Measurements from ENCODE around the gene CAPN9. TPM values are rescaled to one million over a fixed set of nuclear protein-coding genes. Genes with fewer than 3 reads are reported as not detected.
A peak's percentile ranks its signal among the peaks of the same experiment; 100 is the strongest.

The CAPN9 gene
- total RNA-seq, 2 donors from 2014 or later, result 46.3 to 53.6 TPM

GRCh38 chr1:230737622-230738262 lies 9.4 kb upstream of the CAPN9 start:
- ATAC-seq (no peak), DNase-seq (no peak)
- intact Hi-C loops (cut with DNase I, micrococcal nuclease), result no loop called here

- ATAC-seq (no peak), DNase-seq (no peak)
- intact Hi-C loops (cut with DNase I, micrococcal nuclease), result no loop called here
These were observed 7.5 kb upstream of the CAPN9 start for GRCh38 chr1:230739564-230740290.

GRCh38 chr1:230743899-230744298 lies 3.3 kb upstream of the CAPN9 start:
- DNase-seq (no peak), ATAC-seq (no peak)
- intact Hi-C loops (cut with DNase I, micrococcal nuclease), result no loop called here

- DNase-seq (no peak), ATAC-seq (no peak)
- intact Hi-C loops (cut with DNase I, micrococcal nuclease), result no loop called here
These were observed 2.8 kb upstream of the CAPN9 start for GRCh38 chr1:230744382-230744781.

- DNase-seq (no peak), ATAC-seq (no peak)
- intact Hi-C loops (cut with DNase I, micrococcal nuclease), result no loop called here
These were observed 2.1 kb upstream of the CAPN9 start for GRCh38 chr1:230745071-230745470.

GRCh38 chr1:230746617-230747016 lies 571 bp upstream of the CAPN9 start:
- DNase-seq (no peak), ATAC-seq (peak; percentile 21)
- intact Hi-C loops (cut with DNase I, micrococcal nuclease), result no loop called here

GRCh38 chr1:230747890-230748800 lies 957 bp downstream of the CAPN9 start:
- intact Hi-C loops (cut with DNase I, micrococcal nuclease), result no loop called here
- ATAC-seq (peak; percentile 23), DNase-seq (peak; percentile 48 to 65)

- intact Hi-C loops (cut with DNase I, micrococcal nuclease), result no loop called here
- ATAC-seq, result no peak
- DNase-seq, result no peak
These were observed 2.0 kb downstream of the CAPN9 start for GRCh38 chr1:230749150-230749549.

- intact Hi-C loops (cut with DNase I, micrococcal nuclease), result loop anchor here in 1 of 2 donors (10.0 kb wide), 1 partner anchor 105 kb away; the partner anchor contains the start of gene COG2
- no peak for ATAC-seq
- DNase-seq, result no peak
These were observed 2.4 kb downstream of the CAPN9 start for GRCh38 chr1:230749635-230750034.

- ATAC-seq (peak; percentile 32), DNase-seq (peak; percentile 34 to 75)
- intact Hi-C loops (cut with DNase I, micrococcal nuclease), result loop anchor here in 1 of 2 donors (10.0 kb wide), 1 partner anchor 106 kb away; the partner anchor contains the start of gene COG2
These were observed 3.4 kb downstream of the CAPN9 start for GRCh38 chr1:230750576-230750975.

GRCh38 chr1:230750986-230751625 lies 3.9 kb downstream of the CAPN9 start:
- intact Hi-C loops (cut with DNase I, micrococcal nuclease), result loop anchor here in 1 of 2 donors (10.0 kb wide), 1 partner anchor 106 kb away; the partner anchor contains the start of gene COG2
- ATAC-seq, result no peak
- DNase-seq, result peak in 1 of 2 donors; percentile 46

- ATAC-seq (peak; percentile 71), DNase-seq (peak; percentile 86 to 93)
These were observed 5.2 kb downstream of the CAPN9 start for GRCh38 chr1:230752407-230752806.

GRCh38 chr1:230753191-230753585 lies 6.0 kb downstream of the CAPN9 start:
- intact Hi-C loops (cut with DNase I, micrococcal nuclease), result loop anchor here in 1 of 2 donors (10.0 kb wide), 1 partner anchor 108 kb away; the partner anchor contains the start of gene COG2
- ATAC-seq (no peak), DNase-seq (no peak)

More at GRCh38 chr1:230752407-230752806, 5.2 kb downstream of the CAPN9 start:
- intact Hi-C loops (cut with DNase I, micrococcal nuclease), result loop anchor here in 1 of 2 donors (10.0 kb wide), 1 partner anchor 108 kb away; the partner anchor contains the start of gene COG2

- peak; percentile 70 for ATAC-seq
- DNase-seq, result peak; percentile 78 to 83
- intact Hi-C loops (cut with DNase I, micrococcal nuclease), result loop anchor here in 1 of 2 donors (10.0 kb wide), 1 partner anchor 109 kb away; the partner anchor contains the start of gene COG2
These were observed 6.5 kb downstream of the CAPN9 start for GRCh38 chr1:230753586-230754251.

GRCh38 chr1:230754796-230755195 lies 7.6 kb downstream of the CAPN9 start:
- ATAC-seq (peak; percentile 11), DNase-seq (peak; percentile 37 to 47)

GRCh38 chr1:230757856-230758708 lies 10.9 kb downstream of the CAPN9 start:
- intact Hi-C loops (cut with DNase I, micrococcal nuclease), result loop anchor here in 1 of 2 donors (10.0 kb wide), 1 partner anchor 113 kb away; the partner anchor contains the start of gene COG2
- ATAC-seq (no peak), DNase-seq (no peak)

More at GRCh38 chr1:230754796-230755195, 7.6 kb downstream of the CAPN9 start:
- intact Hi-C loops (cut with DNase I, micrococcal nuclease), result loop anchor here in 1 of 2 donors (10.0 kb wide), 1 partner anchor 110 kb away; the partner anchor contains the start of gene COG2

Data from left colon (tissue), 2 donors.